Measurements from ENCODE around the gene FTO. TPM values are rescaled to one million over a fixed set of nuclear protein-coding genes. Genes with fewer than 3 reads are reported as not detected.

Gene FTO
- total and polyA plus RNA-seq, 2 of the 8 experiments (the other 6 are each of a cell fraction or from before 2014, with no cell fraction given): 34.5 to 59.8 TPM

- Histone ChIP-seq H3K4me3 (ENCODE audit: extremely low read depth in 1 of 4, insufficient read depth in 2 of 4, low read depth in 3 of 4, low read length in 4 of 4) (no peak overlapping the region), H2AK5ac (ENCODE audit: low read depth, low read length) (no peak overlapping the region), H3K23me2 (ENCODE audit: low read depth, low read length) (no peaks in the 10 kb centered on the region), H3K36me3 (ENCODE audit: control insufficient read depth in 2 of 4, insufficient read depth in 4 of 4, low read length in 3 of 4) (no peaks in the 10 kb centered on the region), H3K4ac (replicated peaks; ENCODE audit: insufficient read length, low read depth, low read length) (no peak overlapping the region), H3K27ac (ENCODE audit: low read depth, low read length) (no peak overlapping the region), H2BK5ac (ENCODE audit: low read depth, low read length) (no peak overlapping the region), H3K4me1 (replicated peaks in 1 of 4; ENCODE audit: control insufficient read depth in 3 of 4, insufficient read depth in 4 of 4, low read length in 3 of 4) (0 out of 7 replicates have a peak, but pooled peaks cover 0 to under 1% (median 0%) of the 10 kb centered on the region in 4 experiments), H3K9me3 (ENCODE audit: insufficient read depth in 2 of 2, low read depth in 1 of 2, low read length in 1 of 2) (no peaks in the 10 kb centered on the region), H4K5ac (ENCODE audit: insufficient read length, low read depth, low read length) (no peak overlapping the region), H3K56ac (replicated peaks; ENCODE audit: insufficient read length, low read depth, low read length) (no peak overlapping the region), H3K14ac (ENCODE audit: insufficient read length) (no peak overlapping the region), H2BK20ac (ENCODE audit: low read length) (no peak overlapping the region), H3K4me2 (ENCODE audit: insufficient read depth in 1 of 2, low read depth in 2 of 2, low read length in 2 of 2) (no peak overlapping the region), H2AFZ (ENCODE audit: low read length) (no peak overlapping the region), H4K91ac (replicated peaks; ENCODE audit: insufficient read length, low read length) (no peak overlapping the region), H3K18ac (ENCODE audit: extremely low read depth, low read length) (no peak overlapping the region), H3K27me3 (replicated peaks in 1 of 4; ENCODE audit: control insufficient read depth in 3 of 4, extremely low read depth in 1 of 4, insufficient read depth in 3 of 4, low read length in 3 of 4) (no peaks in the 10 kb centered on the region), H3K23ac (ENCODE audit: insufficient read length) (no peak overlapping the region), H3K9ac (replicated peaks in 1 of 4; ENCODE audit: extremely low read depth in 1 of 4, low read depth in 3 of 4, low read length in 3 of 4) (no peak overlapping the region), H4K20me1 (replicated peaks in 1 of 2; ENCODE audit: control insufficient read depth in 1 of 2, insufficient read depth in 2 of 2, low read length in 2 of 2) (no peaks in the 10 kb centered on the region), H2BK120ac (replicated peaks; ENCODE audit: low read depth, low read length) (no peak overlapping the region), H2BK15ac (ENCODE audit: low read length) (no peak overlapping the region), H3K79me2 (ENCODE audit: control insufficient read depth in 1 of 2, insufficient read depth in 2 of 2, low read length in 2 of 2) (peaks cover 0 to 22% of the 10 kb centered on the region in 2 experiments; a peak in 2 of 4 replicates), H3K79me1 (ENCODE audit: low read depth, low read length) (no peaks in the 10 kb centered on the region), H2BK12ac (ENCODE audit: low read depth, low read length) (no peak overlapping the region), H4K8ac (ENCODE audit: extremely low read depth, insufficient read depth, low read length) (no peak overlapping the region)
- CTCF ChIA-PET (ENCODE audit: partially characterized antibody): interaction anchor here (1.1 kb wide), 2 partner anchors 42 to 1476 kb away, joined by 3 read pairs; no protein-coding TSS in a partner anchor
- POLR2A ChIA-PET (ENCODE audit: partially characterized antibody): no interaction called here
- no peak for DNase-seq (ENCODE audit: low read depth in 1 of 2, low spot score in 2 of 2)
- WGBS, 2 experiments (ENCODE audit: extremely low coverage in 1 of 2, insufficient coverage in 1 of 2, insufficient read length in 1 of 2, insufficient replicate concordance in 2 of 2, low coverage in 1 of 2, low lambda C conversion rate in 2 of 2, missing lambda C conversion rate in 1 of 2): 82% methylated on average over 1 of the region's 1 CpG; no CpG with 5 or more reads in 1 of the 2 experiments
- FAIRE-seq: no peak
- no peak for TF ChIP-seq RNF2 (IDR thresholded peaks at IDR 0.05; ENCODE audit: borderline replicate concordance, low read depth, low read length, missing control alignments, poor library complexity, severe bottlenecking)
- TF ChIP-seq FOSL1 (IDR thresholded peaks at IDR 0.05; ENCODE audit: insufficient read depth, low read depth, low read length): no peak
- no peak for TF ChIP-seq EZH2 (IDR thresholded peaks at IDR 0.05; ENCODE audit: low read depth, low read length, severe bottlenecking)
- no peak for TF ChIP-seq SIN3A (conservative IDR thresholded peaks at IDR 0.05 in 1 of 2, IDR thresholded peaks at IDR 0.05 in 1 of 2; ENCODE audit: low read depth in 1 of 2, low read length in 2 of 2)
- TF ChIP-seq ASH2L (IDR thresholded peaks at IDR 0.05; ENCODE audit: low read length): no peak
- TF ChIP-seq SRF (IDR thresholded peaks at IDR 0.05; ENCODE audit: low read depth, low read length): no peak
- no peak for TF ChIP-seq CHD1 (IDR thresholded peaks at IDR 0.05; ENCODE audit: low read depth, low read length)
- TF ChIP-seq POU5F1 (IDR thresholded peaks at IDR 0.05; ENCODE audit: low read depth, low read length): no peak
- no peak for TF ChIP-seq TEAD4 (IDR thresholded peaks at IDR 0.05; ENCODE audit: low read depth, low read length)
- TF ChIP-seq SAP30 (IDR thresholded peaks at IDR 0.05; ENCODE audit: insufficient read depth, insufficient replicate concordance, low read length): no peak
- TF ChIP-seq E2F6 (IDR thresholded peaks at IDR 0.05): no peak
- TF ChIP-seq KDM5A (IDR thresholded peaks at IDR 0.05; ENCODE audit: low read length): no peak
These were observed 77.2 kb downstream of the FTO start for GRCh38 chr16:53781023-53781605.

Data from H1 (cell line).